ENCODE data around the gene CENPT. TPM values are rescaled to one million over a fixed set of nuclear protein-coding genes. Genes with fewer than 3 reads are reported as not detected.

Gene CENPT
- total and polyA plus RNA-seq, 2 of the 8 experiments (the other 6 are each of a cell fraction or from before 2014, with no cell fraction given) = 42.4 to 53.4 TPM

DNA sequence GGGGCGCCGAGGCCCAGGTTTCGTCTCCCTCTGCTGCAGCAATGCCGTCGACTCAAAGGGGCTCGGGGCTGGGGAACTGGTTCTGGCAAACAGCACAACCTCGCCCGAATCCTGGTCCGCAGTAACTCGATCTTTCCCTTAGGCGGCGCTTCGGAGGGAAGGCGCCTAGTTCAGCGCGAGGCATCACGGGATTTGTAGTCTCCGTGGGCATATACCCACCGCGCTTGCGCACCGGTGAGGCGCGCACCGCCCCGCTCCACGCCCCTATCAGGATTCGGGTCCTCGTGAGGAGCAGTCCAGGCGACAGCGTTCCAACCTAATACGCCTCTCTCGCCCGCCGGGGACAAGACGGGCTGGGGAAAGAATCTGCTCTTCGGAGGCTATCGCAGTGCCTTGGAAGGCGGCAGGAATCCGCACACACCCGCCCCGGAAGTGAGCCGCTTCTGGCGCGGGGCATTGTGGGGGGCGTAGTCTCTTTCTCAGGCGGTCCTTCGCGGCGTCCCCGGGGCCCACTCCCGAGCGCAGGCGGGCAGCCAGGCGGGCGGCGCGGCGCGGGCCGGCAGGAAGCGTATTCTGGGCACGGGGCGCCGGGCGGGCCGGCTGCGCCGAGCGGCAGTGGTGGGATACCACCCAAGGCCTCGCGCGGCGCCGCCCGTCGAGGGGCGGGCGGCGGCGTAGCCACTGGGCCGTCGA lies 5.5 kb downstream of the CENPT start, which contains the start of gene THAP11:
THAP11 (plus strand) TSS at position 505 of the 693 bp plus-strand sequence. CDS start 235 bp downstream, outside the sequence.
- peak within 1 kb of the TSS; percentile 100 for H4K5ac ChIP-seq (ENCODE audit: insufficient read length, low read depth, low read length)
- H3K56ac ChIP-seq (replicated peaks; ENCODE audit: insufficient read length, low read depth, low read length) = peak within 1 kb of the TSS; percentile 99
- H3K9me3 ChIP-seq (ENCODE audit: insufficient read depth in 2 of 2, low read depth in 1 of 2, low read length in 1 of 2) = no peaks in the 10 kb centered on the region
- H3K23me2 ChIP-seq (ENCODE audit: low read depth, low read length) = peaks cover 15% of the 10 kb centered on the region
- FAIRE-seq = no peak
- peak within 1 kb of the TSS; percentile 100 for H2AFZ ChIP-seq (ENCODE audit: low read length)
- ChIA-PET CTCF (ENCODE audit: partially characterized antibody) (interaction anchor here (0.7 to 10.2 kb wide), 13 partner anchors 11 to 84 kb away, joined by 3 to 123 read pairs (median 4); partner anchors contain the start of genes NRN1L, RANBP10 and TSNAXIP1), POLR2A (ENCODE audit: partially characterized antibody) (interaction anchor here (1.0 to 11.7 kb wide), 6 partner anchors 14 to 42 kb away, joined by 3 to 100 read pairs (median 5); partner anchors contain the start of genes RANBP10 and TSNAXIP1)
- peak within 1 kb of the TSS; percentile 99 for H4K91ac ChIP-seq (replicated peaks; ENCODE audit: insufficient read length, low read length)
- H3K4me3 ChIP-seq (ENCODE audit: extremely low read depth in 1 of 4, insufficient read depth in 2 of 4, low read depth in 3 of 4, low read length in 4 of 4) = peak within 1 kb of the TSS; percentile 84 to 97 (median 95)
- peak within 1 kb of the TSS; percentile 98 for H4K8ac ChIP-seq (ENCODE audit: extremely low read depth, insufficient read depth, low read length)
- no peaks in the 10 kb centered on the region for H3K27me3 ChIP-seq (replicated peaks in 1 of 4; ENCODE audit: control insufficient read depth in 3 of 4, extremely low read depth in 1 of 4, insufficient read depth in 3 of 4, low read length in 3 of 4)
- peak within 1 kb of the TSS; percentile 99 for H2BK120ac ChIP-seq (replicated peaks; ENCODE audit: low read depth, low read length)
- H2BK20ac ChIP-seq (ENCODE audit: low read length) = peak within 1 kb of the TSS; percentile 86; the same call in 1 of the 2 replicates
- peak within 1 kb of the TSS; percentile 87 for H2BK12ac ChIP-seq (ENCODE audit: low read depth, low read length)
- H2BK5ac ChIP-seq (ENCODE audit: low read depth, low read length) = peak within 1 kb of the TSS; percentile 97
- peaks cover 13 to 15% of the 10 kb centered on the region in 2 experiments for H4K20me1 ChIP-seq (replicated peaks in 1 of 2; ENCODE audit: control insufficient read depth in 1 of 2, insufficient read depth in 2 of 2, low read length in 2 of 2)
- H3K18ac ChIP-seq (ENCODE audit: extremely low read depth, low read length) = peak within 1 kb of the TSS; percentile 100
- DNase-seq (ENCODE audit: low read depth in 1 of 2, low spot score in 2 of 2) = peak; percentile 91 to 97
- no peak within 1 kb of the TSS for H2AK5ac ChIP-seq (ENCODE audit: low read depth, low read length)
- peak within 1 kb of the TSS; percentile 97; the same call in 1 of the 2 replicates for H2BK15ac ChIP-seq (ENCODE audit: low read length)
- no peak within 1 kb of the TSS for H3K14ac ChIP-seq (ENCODE audit: insufficient read length)
- no peaks in the 10 kb centered on the region for H3K36me3 ChIP-seq (ENCODE audit: control insufficient read depth in 2 of 4, insufficient read depth in 4 of 4, low read length in 3 of 4)
- peaks cover 8 to 32% (median 17%) of the 10 kb centered on the region in 4 experiments for H3K4me1 ChIP-seq (replicated peaks in 1 of 4; ENCODE audit: control insufficient read depth in 3 of 4, insufficient read depth in 4 of 4, low read length in 3 of 4)
- peak within 1 kb of the TSS; percentile 35 to 89 (median 84) for H3K9ac ChIP-seq (replicated peaks in 1 of 4; ENCODE audit: extremely low read depth in 1 of 4, low read depth in 3 of 4, low read length in 3 of 4)
- 3% methylated on average over 47 of the region's 83 CpGs; no CpG with 5 or more reads in 1 of the 2 experiments for WGBS, 2 experiments (ENCODE audit: extremely low coverage in 1 of 2, insufficient coverage in 1 of 2, insufficient read length in 1 of 2, insufficient replicate concordance in 2 of 2, low coverage in 1 of 2, low lambda C conversion rate in 2 of 2, missing lambda C conversion rate in 1 of 2)
- peaks cover 7% of the 10 kb centered on the region for H3K79me1 ChIP-seq (ENCODE audit: low read depth, low read length)
- peak within 1 kb of the TSS; percentile 80 for H3K4ac ChIP-seq (replicated peaks; ENCODE audit: insufficient read length, low read depth, low read length)
- H3K23ac ChIP-seq (ENCODE audit: insufficient read length) = no peak within 1 kb of the TSS
- H3K79me2 ChIP-seq (ENCODE audit: control insufficient read depth in 1 of 2, insufficient read depth in 2 of 2, low read length in 2 of 2) = peaks cover 0 to 26% of the 10 kb centered on the region in 2 experiments; a peak in 3 of 4 replicates
- H3K4me2 ChIP-seq (ENCODE audit: insufficient read depth in 1 of 2, low read depth in 2 of 2, low read length in 2 of 2) = peak within 1 kb of the TSS; percentile 91 to 94
- H3K27ac ChIP-seq (ENCODE audit: low read depth, low read length) = peak within 1 kb of the TSS; percentile 97
- TF ChIP-seq FOSL1 (IDR thresholded peaks at IDR 0.05; ENCODE audit: insufficient read depth, low read depth, low read length) (no peak), KDM5A (IDR thresholded peaks at IDR 0.05; ENCODE audit: low read length) (no peak), GTF2F1 (IDR thresholded peaks at IDR 0.05; ENCODE audit: borderline replicate concordance, low read depth, low read length) (peak; percentile 74; the same call in 1 of the 2 replicates), BCL11A (IDR thresholded peaks at IDR 0.05; ENCODE audit: low read depth in 2 of 2, low read length in 2 of 2) (no peak), EP300 (IDR thresholded peaks at IDR 0.05; ENCODE audit: borderline replicate concordance in 1 of 2, low read depth in 2 of 2, low read length in 2 of 2) (no peak), RBBP5 (IDR thresholded peaks at IDR 0.05; ENCODE audit: borderline replicate concordance, low read depth, low read length) (no peak), JUN (IDR thresholded peaks at IDR 0.05; ENCODE audit: low read depth, low read length) (no peak), TCF12 (IDR thresholded peaks at IDR 0.05; ENCODE audit: low read depth, low read length) (no peak), ZNF274 (IDR thresholded peaks at IDR 0.05; ENCODE audit: borderline replicate concordance, extremely low read depth, low read length) (no peak), EGR1 (IDR thresholded peaks at IDR 0.05; ENCODE audit: borderline replicate concordance, low read depth, low read length) (no peak)
